Stimulated activated CD8-positive, alpha-beta memory T cell treated with anti-CD3 and anti-CD28 coated beads, Interleukin-4, amount 100 ng/mL, for 1 hour (primary cell): Measurements from ENCODE around the gene VPS41.

Experiments
- DNase-seq, 2 donors: peaks; one replicate each; pipeline ENCODE4 v3.0.0-alpha.2; 2020; ENCODE audit warnings: low read depth in 2 of 2, low spot score in 1 of 2

Gene VPS41

DNA sequence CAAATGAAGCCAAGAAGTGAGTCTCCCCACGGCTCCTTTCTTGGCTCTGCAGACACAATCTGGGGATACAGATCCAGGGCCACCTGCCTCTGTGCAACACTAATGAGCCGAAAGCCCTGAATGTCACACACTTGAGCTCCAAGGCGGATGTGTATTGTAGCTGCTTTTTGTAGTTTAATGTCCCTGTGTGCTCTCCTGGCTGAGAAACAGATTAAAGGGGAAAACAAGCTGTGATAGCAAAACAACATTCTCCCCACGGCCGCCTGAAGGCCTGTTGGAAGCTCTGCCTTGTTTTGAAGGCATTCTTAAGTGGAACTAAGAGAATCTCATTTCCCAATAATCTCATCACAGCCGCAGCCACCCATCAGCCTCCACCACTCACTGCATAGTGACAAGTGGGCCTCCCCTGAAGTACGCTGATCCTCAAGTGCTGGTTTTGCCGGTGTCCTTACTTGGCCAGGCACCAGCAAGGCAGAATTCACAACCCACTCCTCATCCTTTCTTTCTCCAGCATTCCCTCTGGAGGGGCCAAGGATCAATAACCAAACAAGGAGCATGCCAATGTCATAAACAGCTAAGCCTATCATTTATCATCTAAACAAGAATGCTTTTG, 233.4 kb downstream of the VPS41 start:
- DNase-seq, result no peak

DNA sequence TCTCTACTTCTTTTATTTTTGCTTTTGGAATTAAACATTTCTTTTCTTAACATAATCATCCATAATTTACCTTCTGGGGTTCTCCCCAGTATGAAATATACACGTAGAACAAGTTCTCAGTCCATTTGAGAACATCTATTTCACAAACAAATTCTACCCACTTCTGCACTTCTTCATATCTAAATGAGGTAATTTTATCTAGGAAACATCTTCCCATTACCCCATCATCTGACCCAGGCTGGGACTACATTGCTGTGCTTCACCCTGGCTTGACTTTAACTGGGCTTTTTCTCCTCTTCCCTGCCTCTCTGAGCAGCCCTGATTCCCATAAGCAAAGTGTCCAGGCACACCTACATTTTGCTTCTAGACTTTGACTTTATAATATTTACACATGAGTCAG, 234.5 kb downstream of the VPS41 start:
- no peak for DNase-seq

DNA sequence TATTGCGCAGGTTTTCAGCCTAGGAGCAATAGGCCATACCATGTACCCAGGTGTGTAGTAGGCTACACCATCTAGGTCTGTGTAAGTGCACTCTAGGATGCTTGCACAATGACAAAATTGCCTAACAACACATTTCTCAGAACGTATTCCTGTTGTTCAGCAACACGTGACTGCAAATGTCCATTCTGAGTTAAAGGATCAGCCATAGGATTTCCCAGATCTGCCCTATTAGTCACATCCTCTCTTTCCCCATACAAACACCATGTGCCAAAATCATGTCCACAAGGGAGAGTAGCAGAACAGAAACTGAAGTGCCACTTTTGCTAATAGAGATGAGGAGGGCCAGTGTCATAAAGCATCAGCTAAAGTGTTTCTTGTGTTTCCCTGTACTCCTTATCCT, 235.2 kb downstream of the VPS41 start:
- no peak for DNase-seq
